ENCODE data around the gene UBAC2. TPM values are rescaled to one million over a fixed set of nuclear protein-coding genes. Genes with fewer than 3 reads are reported as not detected.

The UBAC2 gene
- total RNA-seq, 4 donors from 2014 or later = 56.8 to 88.5 (median 77.7) TPM

- no peaks in the 10 kb centered on the region for H3K36me3 ChIP-seq
- TF ChIP-seq, protein P1, sequence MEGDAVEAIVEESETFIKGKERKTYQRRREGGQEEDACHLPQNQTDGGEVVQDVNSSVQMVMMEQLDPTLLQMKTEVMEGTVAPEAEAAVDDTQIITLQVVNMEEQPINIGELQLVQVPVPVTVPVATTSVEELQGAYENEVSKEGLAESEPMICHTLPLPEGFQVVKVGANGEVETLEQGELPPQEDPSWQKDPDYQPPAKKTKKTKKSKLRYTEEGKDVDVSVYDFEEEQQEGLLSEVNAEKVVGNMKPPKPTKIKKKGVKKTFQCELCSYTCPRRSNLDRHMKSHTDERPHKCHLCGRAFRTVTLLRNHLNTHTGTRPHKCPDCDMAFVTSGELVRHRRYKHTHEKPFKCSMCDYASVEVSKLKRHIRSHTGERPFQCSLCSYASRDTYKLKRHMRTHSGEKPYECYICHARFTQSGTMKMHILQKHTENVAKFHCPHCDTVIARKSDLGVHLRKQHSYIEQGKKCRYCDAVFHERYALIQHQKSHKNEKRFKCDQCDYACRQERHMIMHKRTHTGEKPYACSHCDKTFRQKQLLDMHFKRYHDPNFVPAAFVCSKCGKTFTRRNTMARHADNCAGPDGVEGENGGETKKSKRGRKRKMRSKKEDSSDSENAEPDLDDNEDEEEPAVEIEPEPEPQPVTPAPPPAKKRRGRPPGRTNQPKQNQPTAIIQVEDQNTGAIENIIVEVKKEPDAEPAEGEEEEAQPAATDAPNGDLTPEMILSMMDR (IDR thresholded peaks at IDR 0.05) = no peak
- TF ChIP-seq POLR2A (IDR thresholded peaks at IDR 0.05) = no peak
- no peak overlapping the region for H3K4me3 ChIP-seq (replicated peaks in 1 of 3)
- peak overlapping the region in 1 of 3 donors; percentile 4 for H3K27ac ChIP-seq
- H3K9me3 ChIP-seq = no peaks in the 10 kb centered on the region
- no peak for DNase-seq
- intact Hi-C loops (cut with DNase I) = no loop called here
- H3K27me3 ChIP-seq = no peaks in the 10 kb centered on the region
- H3K4me1 ChIP-seq = peaks cover 19 to 27% of the 10 kb centered on the region in 2 donors
- 84 to 88% methylated on average over 4 of the region's 4 CpGs for WGBS, 2 donors
These were observed 103.9 kb downstream of the UBAC2 start for GRCh38 chr13:99304541-99304940.

- intact Hi-C loops (cut with DNase I) = no loop called here
- Histone ChIP-seq H3K36me3 (no peaks in the 10 kb centered on the region), H3K9me3 (no peaks in the 10 kb centered on the region), H3K4me1 (peaks cover 15 to 25% of the 10 kb centered on the region in 2 donors), H3K27ac (peak overlapping the region in 2 of 3 donors; percentile 4 to 5), H3K27me3 (no peaks in the 10 kb centered on the region), H3K4me3 (replicated peaks in 1 of 3) (no peak overlapping the region)
- TF ChIP-seq, protein P1 (IDR thresholded peaks at IDR 0.05) = no peak
- no peak for TF ChIP-seq POLR2A (IDR thresholded peaks at IDR 0.05)
- 81 to 89% methylated on average over 5 of the region's 5 CpGs for WGBS, 2 donors
- no peak for DNase-seq
These were observed 104.5 kb downstream of the UBAC2 start for GRCh38 chr13:99305158-99305557.

DNA sequence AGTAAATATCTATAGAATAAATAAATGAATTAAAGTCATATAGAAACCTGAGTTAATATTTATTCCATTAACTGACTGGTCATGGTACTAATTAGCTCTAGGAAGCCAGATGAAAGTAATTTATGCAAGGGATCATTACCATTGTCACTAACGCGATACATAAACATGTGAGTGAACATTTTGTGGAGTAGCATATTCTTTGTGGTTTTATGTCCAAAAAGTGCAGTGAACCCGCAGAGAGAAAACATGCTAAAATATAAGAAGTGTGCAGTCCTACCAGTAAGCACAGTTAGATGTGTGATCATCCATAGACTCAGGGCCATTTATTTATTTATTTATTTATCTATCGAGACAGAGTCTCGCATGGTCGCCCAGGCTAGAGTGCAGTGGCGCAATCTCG, 104.9 kb downstream of the UBAC2 start:
- intact Hi-C loops (cut with DNase I) = no loop called here
- no peak for DNase-seq
- Histone ChIP-seq H3K4me3 (replicated peaks in 1 of 3) (no peak overlapping the region), H3K27ac (peak overlapping the region in 1 of 3 donors; percentile 12), H3K4me1 (peaks cover 15 to 22% of the 10 kb centered on the region in 2 donors), H3K9me3 (no peaks in the 10 kb centered on the region), H3K36me3 (no peaks in the 10 kb centered on the region), H3K27me3 (no peaks in the 10 kb centered on the region)
- WGBS, 2 donors = 82 to 85% methylated on average over 8 of the region's 8 CpGs
- no peak for TF ChIP-seq POLR2A (IDR thresholded peaks at IDR 0.05)
- TF ChIP-seq, protein P1 (IDR thresholded peaks at IDR 0.05) = no peak

GRCh38 chr13:99307247-99307646, 106.6 kb downstream of the UBAC2 start, which contains the start of gene GPR183:
Gene GPR183 (minus strand): TSS chr13:99307399. CDS start chr13:99296145, 11,254 bp downstream.
- no peaks in the 10 kb centered on the region for H3K36me3 ChIP-seq
- intact Hi-C loops (cut with DNase I) = no loop called here
- 6 to 20% methylated on average over 4 of the region's 4 CpGs for WGBS, 2 donors
- no peaks in the 10 kb centered on the region for H3K27me3 ChIP-seq
- no peak within 1 kb of the TSS for H3K4me3 ChIP-seq (replicated peaks in 1 of 3)
- peaks cover 21 to 30% of the 10 kb centered on the region in 2 donors for H3K4me1 ChIP-seq
- no peaks in the 10 kb centered on the region for H3K9me3 ChIP-seq
- TF ChIP-seq POLR2A (IDR thresholded peaks at IDR 0.05) = peak in 1 of 2 donors; percentile 73
- TF ChIP-seq, protein P1 (IDR thresholded peaks at IDR 0.05) = no peak
- DNase-seq = no peak
- peak within 1 kb of the TSS; percentile 86 to 95 (median 92) for H3K27ac ChIP-seq

GRCh38 chr13:99307648-99308339, 107.1 kb downstream of the UBAC2 start:
- DNase-seq = peak; percentile 81 to 88
- 37 to 39% methylated on average over 6 of the region's 6 CpGs for WGBS, 2 donors
- Histone ChIP-seq H3K4me3 (replicated peaks in 1 of 3) (no peak overlapping the region), H3K9me3 (no peaks in the 10 kb centered on the region), H3K27ac (peak overlapping the region; percentile 86 to 95 (median 92)), H3K27me3 (no peaks in the 10 kb centered on the region), H3K4me1 (peaks cover 26 to 36% of the 10 kb centered on the region in 2 donors), H3K36me3 (no peaks in the 10 kb centered on the region)
- TF ChIP-seq POLR2A (IDR thresholded peaks at IDR 0.05) = no peak
- TF ChIP-seq, protein P1 (IDR thresholded peaks at IDR 0.05) = no peak
- intact Hi-C loops (cut with DNase I) = no loop called here
